HG02588 (cell line): Measurements from ENCODE around the gene CXCR3.

ENCODE experiments used
- ATAC-seq: cut with Tn5 transposase; IDR thresholded peaks from one replicate; pipeline ENCODE4 v1.9.1; 2021; ENCODE audit warnings: mild to moderate bottlenecking, moderate library complexity; ENCODE audit not compliant: unreplicated experiment

The CXCR3 gene

DNA sequence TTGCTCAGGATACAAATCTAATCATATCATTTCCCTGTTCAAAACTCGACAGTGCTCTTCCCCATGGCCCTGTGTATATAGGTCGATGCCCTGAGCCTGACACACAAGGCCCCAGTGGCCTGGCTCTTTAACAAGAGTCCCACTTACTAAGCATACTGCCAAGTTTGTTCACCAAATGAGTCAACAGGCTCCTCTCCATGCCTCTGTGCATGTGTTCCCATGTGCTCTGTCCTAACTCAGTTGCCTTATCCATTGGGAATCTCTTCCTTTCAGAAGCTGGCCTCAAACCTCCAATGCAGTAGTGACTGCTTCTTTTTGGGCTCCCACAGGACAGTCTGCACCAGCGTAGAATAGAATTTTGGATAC, 18.9 kb upstream of the CXCR3 start:
- ATAC-seq: no peak

- ATAC-seq: peak; percentile 52
Observed at GRCh38 chrX:71636438-71637252, 18.3 kb upstream of the CXCR3 start.

DNA sequence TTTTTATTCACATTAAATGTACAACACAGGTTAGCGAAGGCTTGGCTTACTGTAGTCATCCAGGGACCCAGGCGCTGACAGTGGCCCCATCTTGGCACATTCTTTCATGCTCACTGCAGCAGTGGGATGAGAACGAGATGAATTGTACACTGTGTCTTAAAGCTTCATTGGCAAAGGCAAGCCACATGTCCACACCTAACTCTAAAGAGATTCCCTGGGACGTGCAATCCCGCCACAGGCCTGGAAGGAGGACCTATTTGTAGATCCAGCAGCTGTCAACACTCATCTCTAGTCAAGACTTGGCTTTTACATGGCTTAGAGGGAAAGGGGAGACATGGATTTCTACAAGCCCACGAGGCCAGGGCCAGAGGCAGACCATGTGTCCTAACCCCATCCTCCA, 16.1 kb upstream of the CXCR3 start:
- ATAC-seq: no peak

DNA sequence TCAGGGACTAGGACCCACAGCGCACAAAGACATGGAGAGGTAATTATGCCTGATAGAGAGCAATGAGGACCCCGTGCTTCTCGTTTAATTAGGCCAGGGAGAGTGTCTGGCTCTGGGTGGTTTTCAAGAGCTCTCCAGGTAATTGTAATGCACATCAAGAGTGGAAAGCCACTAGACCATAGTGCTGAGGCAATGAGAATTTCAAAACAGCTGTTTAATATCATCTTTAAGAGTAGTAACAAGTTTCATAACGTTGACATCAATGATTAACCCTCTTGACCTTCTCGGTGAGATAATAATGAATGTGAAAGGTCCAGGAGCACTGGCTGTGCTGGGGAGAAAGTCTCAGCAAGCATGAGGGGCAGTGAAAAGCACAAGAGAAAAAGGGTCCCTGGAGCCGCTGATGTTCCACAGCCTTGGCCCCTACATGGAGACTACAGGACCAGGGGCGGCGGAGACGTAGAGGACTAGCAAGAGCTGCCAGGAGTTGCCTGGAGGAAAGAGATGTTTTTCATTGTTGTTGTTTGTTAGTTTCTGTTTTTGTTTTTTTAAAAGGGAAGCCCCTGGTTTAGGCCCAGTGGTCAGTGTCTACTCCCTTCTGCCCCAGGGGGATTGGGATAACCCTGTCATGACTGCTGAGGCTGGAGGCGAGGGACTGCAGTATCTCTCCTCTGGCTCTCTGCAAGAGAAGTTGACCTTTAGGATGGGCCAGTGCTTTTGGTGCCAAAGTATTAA, 14.8 kb upstream of the CXCR3 start:
- ATAC-seq: peak; percentile 38

GRCh38 chrX:71629467-71629866, 11.2 kb upstream of the CXCR3 start:
- peak; percentile 70 for ATAC-seq

DNA sequence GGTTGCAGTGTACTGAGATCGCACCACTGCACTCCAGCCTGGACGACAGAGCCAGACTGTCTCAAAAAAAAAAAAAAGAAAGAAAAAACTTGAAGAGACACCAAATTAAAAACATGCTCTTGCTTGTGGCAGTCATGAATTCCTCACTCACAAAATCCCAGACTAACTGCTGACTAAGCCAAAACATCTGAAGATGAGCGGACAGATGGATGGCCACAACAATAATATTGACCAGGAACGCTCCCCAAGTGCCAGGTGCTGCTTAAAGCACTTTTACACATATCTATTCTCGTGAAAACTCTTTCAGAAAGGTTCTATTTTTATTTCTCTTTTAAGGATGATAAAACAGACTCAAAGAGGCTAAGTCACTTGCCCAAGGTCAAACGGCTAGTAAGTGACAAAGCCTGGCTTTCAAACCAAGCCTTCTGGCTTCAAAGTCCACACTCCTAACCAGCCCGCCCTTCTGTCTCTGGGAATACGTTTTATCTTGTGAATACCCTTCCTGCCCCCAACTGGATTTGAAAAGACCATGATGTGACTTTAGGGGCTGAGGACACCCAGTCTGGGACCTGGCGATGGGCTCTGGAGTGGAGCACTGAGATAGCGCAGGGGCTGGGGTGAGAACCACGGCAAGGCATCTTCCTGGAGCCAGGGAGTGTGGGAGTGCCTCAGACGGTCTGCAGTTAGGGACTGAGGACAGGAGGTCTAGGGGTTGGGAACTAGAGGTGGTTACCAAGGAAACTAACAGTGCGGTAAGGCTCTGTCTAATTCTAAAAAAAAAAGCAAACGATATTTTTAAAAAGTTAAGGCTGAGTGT, 9.5 kb upstream of the CXCR3 start:
- no peak for ATAC-seq

- ATAC-seq: no peak
Observed at GRCh38 chrX:71626576-71626975, 8.3 kb upstream of the CXCR3 start.

- ATAC-seq: no peak
Observed at GRCh38 chrX:71625471-71625870, 7.2 kb upstream of the CXCR3 start.

DNA sequence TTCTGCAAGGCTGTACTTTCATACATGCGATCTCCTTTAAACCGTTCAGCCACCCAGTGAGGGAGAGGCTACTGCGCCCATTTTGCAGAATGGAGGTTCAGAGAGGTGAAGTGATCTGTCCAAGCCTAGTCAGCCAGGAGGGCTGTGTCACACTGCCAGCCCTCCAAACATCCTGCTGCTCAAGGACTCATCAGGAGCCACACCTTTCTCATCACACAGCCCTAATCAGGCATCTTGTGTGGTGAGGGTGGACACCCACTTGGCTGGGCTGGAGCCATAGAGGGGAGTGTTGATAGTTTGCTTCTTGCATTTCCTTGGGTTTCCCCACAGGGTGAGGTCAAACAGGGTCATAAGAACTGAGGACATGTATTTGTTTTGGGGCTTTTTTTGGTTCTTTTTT, 5.4 kb upstream of the CXCR3 start:
- peak; percentile 33 for ATAC-seq

DNA sequence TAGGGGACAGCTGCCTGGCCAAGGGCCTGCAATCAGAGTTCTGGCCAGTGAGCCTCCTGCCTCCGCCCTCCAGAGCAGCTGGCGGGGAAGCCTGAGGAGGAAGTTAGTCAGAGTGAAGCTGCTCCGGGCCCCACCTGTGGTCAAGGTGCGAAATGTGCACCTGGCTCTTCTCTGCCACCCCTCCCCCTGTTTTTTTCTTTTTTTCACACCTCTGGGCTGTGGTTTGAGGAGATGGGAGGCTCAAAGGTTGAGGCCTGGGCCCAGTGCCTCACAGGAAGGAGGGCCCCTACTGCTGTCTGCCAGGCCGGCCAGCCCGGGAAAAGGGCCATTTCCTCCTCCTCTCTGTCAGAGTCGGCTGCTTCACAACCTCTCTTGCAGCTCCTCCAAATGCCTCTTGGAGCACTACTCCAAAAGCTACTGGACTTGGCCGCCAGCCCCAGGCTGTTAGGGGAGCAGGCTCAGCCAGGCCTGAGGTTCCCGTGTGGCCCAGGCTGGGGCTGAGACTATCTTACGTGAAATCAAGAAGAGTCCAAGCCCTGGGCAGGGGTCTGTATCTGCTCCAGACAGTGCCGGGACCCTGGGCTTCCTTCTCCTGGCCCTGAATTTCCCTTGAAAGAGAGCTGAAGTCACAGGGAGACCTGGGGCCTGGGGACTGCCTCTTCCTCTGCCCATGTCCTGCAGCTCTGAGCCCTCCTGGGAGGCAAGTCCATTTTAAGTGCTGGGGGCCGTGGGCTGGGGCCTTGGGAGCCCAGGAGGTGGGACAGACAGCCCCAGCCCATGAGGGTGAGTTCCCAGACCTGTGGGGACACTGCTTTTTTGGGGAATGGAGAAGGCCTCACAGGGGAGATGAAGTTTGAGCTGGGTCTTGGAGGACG, 4.5 kb upstream of the CXCR3 start:
- peak; percentile 51 for ATAC-seq

GRCh38 chrX:71622032-71622575, 3.8 kb upstream of the CXCR3 start:
- ATAC-seq: no peak

DNA sequence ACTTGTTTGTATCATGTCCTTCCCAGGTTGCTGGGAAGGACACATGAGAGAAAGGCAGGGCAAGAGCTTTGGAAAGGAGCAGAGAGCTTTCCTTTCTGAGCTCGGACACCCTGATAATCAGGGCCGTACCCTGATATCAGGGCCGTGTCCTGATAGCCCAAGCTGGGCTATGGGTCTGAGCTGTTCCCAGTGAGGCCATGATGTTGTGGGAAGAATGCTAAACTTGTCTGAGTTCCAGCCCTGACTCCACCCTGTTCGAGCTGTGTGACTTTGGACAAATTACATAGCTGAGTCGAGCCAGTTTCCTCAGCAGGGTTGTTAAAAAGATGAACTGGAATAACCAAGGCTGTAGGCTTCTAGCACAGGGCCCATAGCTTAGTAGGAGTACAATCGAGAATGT, 3.3 kb upstream of the CXCR3 start:
- no peak for ATAC-seq

- ATAC-seq: no peak
Observed at GRCh38 chrX:71619986-71620385, 1.7 kb upstream of the CXCR3 start.

DNA sequence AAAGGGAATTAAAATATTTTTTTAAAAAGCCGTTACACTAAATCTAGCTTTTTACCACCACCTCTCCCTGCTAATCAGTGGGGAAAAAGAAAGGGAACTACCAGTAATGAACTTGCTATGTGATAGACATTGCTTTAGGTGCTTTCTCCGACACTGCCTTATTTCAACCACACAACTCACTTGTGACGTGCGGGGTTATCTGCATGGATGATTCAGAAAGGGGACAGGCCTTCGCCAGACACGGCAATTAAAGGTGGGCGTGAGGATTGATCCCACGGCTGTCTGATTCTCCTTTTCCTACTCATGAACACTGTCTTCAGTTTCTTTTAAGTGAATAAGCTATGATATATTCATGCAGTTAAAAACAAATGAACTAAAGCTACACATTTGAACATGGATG, 882 bp upstream of the CXCR3 start:
- no peak for ATAC-seq

GRCh38 chrX:71618787-71619186, 476 bp upstream of the CXCR3 start:
- ATAC-seq: no peak

DNA sequence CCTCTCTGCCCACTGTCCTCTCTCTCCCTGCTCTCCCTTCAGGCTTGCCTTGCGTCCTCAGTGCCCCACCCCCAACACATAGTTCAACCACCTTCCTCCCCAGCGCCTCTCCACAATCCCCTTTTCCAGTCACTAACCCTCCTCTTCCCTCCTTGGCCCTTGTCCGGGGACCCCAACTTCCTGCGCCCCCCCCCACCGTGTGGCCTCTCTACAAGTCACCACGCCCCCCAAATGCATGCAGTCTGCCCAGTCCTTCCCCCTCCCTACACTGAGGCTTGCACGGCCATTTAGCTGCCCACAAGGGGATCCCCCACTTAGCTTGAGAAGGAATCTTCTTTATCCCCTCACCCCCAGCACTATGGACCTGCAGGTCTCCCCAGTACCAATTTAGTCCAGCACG, 569 bp downstream of the CXCR3 start:
- ATAC-seq: no peak

GRCh38 chrX:71616672-71617529, 1.4 kb downstream of the CXCR3 start:
- ATAC-seq: no peak

DNA sequence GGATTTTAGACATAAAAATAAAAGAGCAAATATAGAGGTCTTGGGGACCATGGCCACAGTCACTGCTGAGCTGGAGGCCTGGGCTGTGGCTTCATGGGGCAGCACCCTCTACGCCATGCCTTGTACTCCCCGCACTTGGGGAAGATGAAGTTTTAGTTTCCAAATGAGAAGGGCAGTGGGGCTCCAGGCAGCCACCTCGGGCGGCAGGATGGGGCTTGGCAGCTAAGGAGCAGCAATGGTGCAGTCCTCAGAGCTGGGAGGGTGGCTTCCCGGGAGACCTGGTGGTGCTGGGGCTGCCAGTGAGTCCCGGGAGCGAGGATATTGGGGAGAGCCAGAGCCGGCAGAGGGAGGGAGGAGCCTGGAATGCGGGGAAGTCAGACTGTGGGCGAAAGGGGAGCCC, 2.4 kb downstream of the CXCR3 start:
- no peak for ATAC-seq

GRCh38 chrX:71615056-71615455, 3.3 kb downstream of the CXCR3 start:
- ATAC-seq: no peak
